Endothelial cell of umbilical vein (primary cell): Measurements from ENCODE around the gene RPS19BP1. TPM values are rescaled to one million over a fixed set of nuclear protein-coding genes. Genes with fewer than 3 reads are reported as not detected.
A peak's percentile ranks its signal among the peaks of the same experiment; 100 is the strongest.

Experiments used
- BruUV-seq: library from RNA; stranded (reverse); fragments of 400-500 nt; replicated peaks from 2 replicates; lab custom pipeline; 2021; lab: Mats Ljungman, UMichigan
- CTCF ChIA-PET: fragments of 300-600, 350-600 bp; sonication (Branson Sonifier 250); formaldehyde crosslinking; loops from one replicate; lab custom pipeline; 2021; ENCODE audit warnings: antibody characterized with exemption, inconsistent platforms; lab: Charles Lee
- POLR2A ChIA-PET: fragments of 300-600, 350-600 bp; sonication (Branson Sonifier 250); formaldehyde crosslinking; loops from one replicate; lab custom pipeline; 2021; ENCODE audit warnings: antibody characterized with exemption, inconsistent platforms; lab: Charles Lee
- DNase-seq: peaks from one replicate; pipeline ENCODE4 v3.0.0-alpha.2; 2011; ENCODE audit warnings: low read depth, low spot score
- FAIRE-seq: peaks from 2 replicates; lab custom pipeline; 2011; peaks lifted over from hg19 to GRCh38; lab: Jason Lieb, UNC
- H2AFZ ChIP-seq: 2 replicates; pipeline ENCODE4 v1.6.0; 2012; ENCODE audit warnings: low read depth, low read length, control low read depth, inconsistent platforms
- H3K27ac ChIP-seq: 2 replicates; pipeline ENCODE4 v1.5.1; 2011; ENCODE audit warnings: low read depth, mild to moderate bottlenecking, control low read depth, low read length, moderate library complexity; ENCODE audit not compliant: insufficient read depth
- H3K27me3 ChIP-seq, 2 experiments: 2 replicates each; pipeline versions ENCODE4 v1.6.0 to v1.6.1; 2011; ENCODE audit warnings: low read length in 2 of 2, mixed read lengths in 1 of 2; ENCODE audit not compliant: control insufficient read depth in 2 of 2, insufficient read depth in 2 of 2
- H3K36me3 ChIP-seq, 2 experiments: 2 replicates in 1 of 2; 3 replicates in 1 of 2; pipeline ENCODE4 v1.5.1; 2011; ENCODE audit warnings: low read length in 2 of 2, mild to moderate bottlenecking in 1 of 2, moderate library complexity in 1 of 2; ENCODE audit not compliant: control insufficient read depth in 2 of 2, insufficient read depth in 2 of 2; ENCODE audit errors: extremely low read depth in 1 of 2
- H3K4me1 ChIP-seq: 3 replicates; pipeline ENCODE4 v1.5.1; 2011; ENCODE audit warnings: mild to moderate bottlenecking, low read length; ENCODE audit not compliant: control insufficient read depth, insufficient read depth; ENCODE audit errors: extremely low read depth
- H3K4me2 ChIP-seq: 2 replicates; pipeline ENCODE4 v1.6.1; 2011; ENCODE audit warnings: low read length, control low read depth, mixed read lengths; ENCODE audit not compliant: insufficient read depth
- H3K4me3 ChIP-seq, 3 experiments: fragments of 200-600 bp in 1 of 3; sonication (generic), shearing (Covaris generic) in 1 of 3; replicated peaks in 1 of 3; 2 replicates each; pipeline ENCODE4 v1.5.1; 2011 to 2016; ENCODE audit warnings: control low read depth in 3 of 3, low read length in 3 of 3, mild to moderate bottlenecking in 2 of 3, inconsistent platforms in 1 of 3, low read depth in 1 of 3, moderate library complexity in 1 of 3; ENCODE audit not compliant: insufficient read depth in 1 of 3
- H3K79me2 ChIP-seq: 2 replicates; pipeline ENCODE4 v1.6.0; 2012; ENCODE audit warnings: low read length, inconsistent platforms; ENCODE audit not compliant: control insufficient read depth, insufficient read depth
- H3K9ac ChIP-seq: replicated peaks from 2 replicates; pipeline ENCODE3; 2011; ENCODE audit warnings: low read length, control low read depth; ENCODE audit not compliant: insufficient read depth; ENCODE audit errors: extremely low read depth
- H3K9me1 ChIP-seq: replicated peaks from 3 replicates; pipeline ENCODE4 v1.6.0; 2011; ENCODE audit warnings: mild to moderate bottlenecking, low read length; ENCODE audit not compliant: control insufficient read depth, insufficient read depth; ENCODE audit errors: extremely low read depth
- H3K9me3 ChIP-seq: replicated peaks from 2 replicates; pipeline ENCODE4 v1.5.1; 2012; ENCODE audit warnings: low read length, inconsistent platforms; ENCODE audit not compliant: control insufficient read depth, insufficient read depth
- H4K20me1 ChIP-seq: replicated peaks from 2 replicates; pipeline ENCODE3; 2011; ENCODE audit warnings: mild to moderate bottlenecking, low read length; ENCODE audit not compliant: control insufficient read depth, insufficient read depth; ENCODE audit errors: extremely low read depth
- EZH2 ChIP-seq: IDR thresholded peaks from 2 replicates; pipeline ENCODE4 v1.6.1; 2012; ENCODE audit warnings: borderline replicate concordance, low read depth, mild to moderate bottlenecking, moderate library complexity, low read length, inconsistent platforms; ENCODE audit not compliant: severe bottlenecking
- FOS ChIP-seq: IDR thresholded peaks from 2 replicates; pipeline ENCODE4 v1.6.1; 2011; ENCODE audit warnings: mild to moderate bottlenecking, low read length, moderate library complexity, borderline replicate concordance; ENCODE audit not compliant: insufficient read depth
- GATA2 ChIP-seq: IDR thresholded peaks from 2 replicates; pipeline ENCODE4 v1.7.0; 2011; ENCODE audit warnings: low read depth, mild to moderate bottlenecking, moderate library complexity, mixed read lengths, low read length; ENCODE audit not compliant: insufficient read length, insufficient read depth
- JUN ChIP-seq: IDR thresholded peaks from 2 replicates; pipeline ENCODE4 v1.6.1; 2011; ENCODE audit warnings: borderline replicate concordance, low read depth; ENCODE audit not compliant: insufficient read length, insufficient read depth
- MAX ChIP-seq: IDR thresholded peaks from 2 replicates; pipeline ENCODE4 v1.6.1; 2011; ENCODE audit not compliant: insufficient read depth, insufficient read length
- MYC ChIP-seq: IDR thresholded peaks from one replicate; pipeline ENCODE4 v1.6.1; 2011; ENCODE audit warnings: mild to moderate bottlenecking, low read depth, low read length
- POLR2A ChIP-seq: IDR thresholded peaks from 2 replicates; pipeline ENCODE4 v1.6.1; 2012; ENCODE audit warnings: low read depth, mild to moderate bottlenecking, control low read depth, low read length
- POLR2AphosphoS5 ChIP-seq: IDR thresholded peaks from 2 replicates; pipeline ENCODE4 v1.6.1; 2012; ENCODE audit warnings: low read depth, mild to moderate bottlenecking, control low read depth, low read length, moderate library complexity; ENCODE audit not compliant: insufficient read depth
- dilution Hi-C: fragments of 300-500 bp; cut with MboI; formaldehyde crosslinking; loops from one replicate; pipeline ENCODE4 v1.15.0; 2019; ENCODE audit warnings: low sequenced_read_pairs; ENCODE audit not compliant: extremely low pct_ligation_motif_present
- intact Hi-C: fragments of 100-400 bp; cut with micrococcal nuclease; formaldehyde crosslinking; loops from one replicate; pipeline ENCODE4 v1.10.0; 2022
- polyA plus RNA-seq, 4 experiments: library from polyadenylated mRNA; depleted of rRNA in 3 of 4; stranded (reverse) in 3 of 4; unstranded in 1 of 4; fragments of >200 nt; gene quantifications; 2 replicates each; pipeline versions ENCODE4 v1.2.1 to v1.2.3, GENCODE V29; 2011 to 2012; ENCODE audit warnings: missing spikeins in 1 of 4
- total RNA-seq: library from RNA; stranded (reverse); gene quantifications from 2 replicates; pipeline ENCODE4 v1.2.3, GENCODE V29; 2021
- TF ChIP-seq, protein P1 (sequence below), 2 donors: IDR thresholded peaks; 1 replicate in 1 of 2; 2 replicates in 1 of 2; pipeline ENCODE4 v1.5.1; 2011; ENCODE audit warnings: low read length in 2 of 2, mild to moderate bottlenecking in 2 of 2, moderate library complexity in 2 of 2, control low read depth in 1 of 2, inconsistent platforms in 1 of 2, low read depth in 1 of 2; ENCODE audit not compliant: insufficient read depth in 1 of 2; ENCODE audit errors: extremely low read depth in 1 of 2

RPS19BP1 gene
- total and polyA plus RNA-seq, 2 donors (not counting 3 experiments of a cell fraction or from before 2014, with no cell fraction given): 66.6 to 84.3 TPM

GRCh38 chr22:39559456-39560105 lies 27.0 kb upstream of the RPS19BP1 start:
- Histone ChIP-seq H3K9me3 (no peaks in the 10 kb centered on the region), H3K36me3 (no peaks in the 10 kb centered on the region), H3K27ac (no peak overlapping the region), H3K9ac (no peak overlapping the region), H4K20me1 (no peaks in the 10 kb centered on the region), H3K4me3 (no peak overlapping the region), H3K9me1 (no peaks in the 10 kb centered on the region), H3K79me2 (no peaks in the 10 kb centered on the region), H3K27me3 (peaks cover 31 to 33% of the 10 kb centered on the region in 2 experiments), H3K4me2 (no peak overlapping the region), H2AFZ (no peak overlapping the region), H3K4me1 (no peaks in the 10 kb centered on the region)
- TF ChIP-seq POLR2AphosphoS5: no peak
- TF ChIP-seq, protein P1, sequence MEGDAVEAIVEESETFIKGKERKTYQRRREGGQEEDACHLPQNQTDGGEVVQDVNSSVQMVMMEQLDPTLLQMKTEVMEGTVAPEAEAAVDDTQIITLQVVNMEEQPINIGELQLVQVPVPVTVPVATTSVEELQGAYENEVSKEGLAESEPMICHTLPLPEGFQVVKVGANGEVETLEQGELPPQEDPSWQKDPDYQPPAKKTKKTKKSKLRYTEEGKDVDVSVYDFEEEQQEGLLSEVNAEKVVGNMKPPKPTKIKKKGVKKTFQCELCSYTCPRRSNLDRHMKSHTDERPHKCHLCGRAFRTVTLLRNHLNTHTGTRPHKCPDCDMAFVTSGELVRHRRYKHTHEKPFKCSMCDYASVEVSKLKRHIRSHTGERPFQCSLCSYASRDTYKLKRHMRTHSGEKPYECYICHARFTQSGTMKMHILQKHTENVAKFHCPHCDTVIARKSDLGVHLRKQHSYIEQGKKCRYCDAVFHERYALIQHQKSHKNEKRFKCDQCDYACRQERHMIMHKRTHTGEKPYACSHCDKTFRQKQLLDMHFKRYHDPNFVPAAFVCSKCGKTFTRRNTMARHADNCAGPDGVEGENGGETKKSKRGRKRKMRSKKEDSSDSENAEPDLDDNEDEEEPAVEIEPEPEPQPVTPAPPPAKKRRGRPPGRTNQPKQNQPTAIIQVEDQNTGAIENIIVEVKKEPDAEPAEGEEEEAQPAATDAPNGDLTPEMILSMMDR (IDR thresholded peaks at IDR 0.05; ENCODE audit: extremely low read depth in 1 of 2, insufficient read depth in 1 of 2, low read depth in 1 of 2, low read length in 2 of 2): peak; percentile 43 to 64
- intact Hi-C loops (no loop called here), dilution Hi-C loops (loop anchor here (25.0 kb wide), 1 partner anchor 453 kb away; no protein-coding TSS in a partner anchor)
- DNase-seq: no peak
- CTCF ChIA-PET: interaction anchor here (0.5 to 5.5 kb wide), 11 partner anchors 11 to 484 kb away, joined by 3 to 52 read pairs (median 3); no protein-coding TSS in a partner anchor
- no peak for FAIRE-seq
- BruUV-seq: no TSS peak
- POLR2A ChIA-PET: no interaction called here

GRCh38 chr22:39558950-39559349 lies 26.4 kb upstream of the RPS19BP1 start:
- Histone ChIP-seq H3K79me2 (no peaks in the 10 kb centered on the region), H3K9me3 (no peaks in the 10 kb centered on the region), H3K4me1 (no peaks in the 10 kb centered on the region), H3K27ac (no peak overlapping the region), H4K20me1 (no peaks in the 10 kb centered on the region), H3K27me3 (peaks cover 31 to 33% of the 10 kb centered on the region in 2 experiments), H3K4me2 (no peak overlapping the region), H3K36me3 (no peaks in the 10 kb centered on the region), H3K9me1 (no peaks in the 10 kb centered on the region), H2AFZ (no peak overlapping the region), H3K9ac (no peak overlapping the region), H3K4me3 (no peak overlapping the region)
- TF ChIP-seq, protein P1 (IDR thresholded peaks at IDR 0.05; ENCODE audit: extremely low read depth in 1 of 2, insufficient read depth in 1 of 2, low read depth in 1 of 2, low read length in 2 of 2): no peak
- TF ChIP-seq EZH2: no peak
- no peak for TF ChIP-seq MAX
- no peak for TF ChIP-seq FOS
- TF ChIP-seq MYC: no peak
- TF ChIP-seq POLR2AphosphoS5: no peak
- TF ChIP-seq POLR2A: no peak
- TF ChIP-seq JUN: no peak
- TF ChIP-seq GATA2: no peak
- dilution Hi-C loops: loop anchor here (25.0 kb wide), 1 partner anchor 453 kb away; no protein-coding TSS in a partner anchor
- no peak for DNase-seq
- intact Hi-C loops: no loop called here
- no peak for FAIRE-seq
- POLR2A ChIA-PET: no interaction called here
- BruUV-seq: no TSS peak
- CTCF ChIA-PET: interaction anchor here (1.1 to 5.5 kb wide), 6 partner anchors 10 to 478 kb away, joined by 3 to 52 read pairs (median 9); no protein-coding TSS in a partner anchor
